Measurements from ENCODE around the gene MEST.

- no peak for TF ChIP-seq CTCF (optimal IDR thresholded peaks at IDR 0.05 in 1 of 3, IDR thresholded peaks at IDR 0.05 in 1 of 3, conservative IDR thresholded peaks at IDR 0.05 in 1 of 3; ENCODE audit: extremely low read depth in 1 of 3, insufficient read depth in 2 of 3, low read length in 3 of 3)
- no peak for TF ChIP-seq EZH2 (IDR thresholded peaks at IDR 0.05; ENCODE audit: low read length)
These were observed 32.7 kb downstream of the MEST start for GRCh38 chr7:130524628-130525027.
